ENCODE measurements around the gene COPZ1.

Gene COPZ1

GRCh38 chr12:54376596-54376995, 51.7 kb downstream of the COPZ1 start:
- no peak for ATAC-seq
- no peak for TF ChIP-seq ZNF565 (CRISPR knock-in tag; conservative IDR thresholded peaks at IDR 0.05; ENCODE audit: low read depth)
- TF ChIP-seq SNAI2 (CRISPR knock-in tag; IDR thresholded peaks at IDR 0.05) = no peak
- TF ChIP-seq PPARA (CRISPR knock-in tag; IDR thresholded peaks at IDR 0.05; ENCODE audit: borderline replicate concordance) = no peak
- TF ChIP-seq TCF4 (CRISPR knock-in tag; IDR thresholded peaks at IDR 0.05; ENCODE audit: borderline replicate concordance) = no peak
- no peak for TF ChIP-seq ESRRG (CRISPR knock-in tag; IDR thresholded peaks at IDR 0.05)
- no peak for TF ChIP-seq POU6F1 (CRISPR knock-in tag; IDR thresholded peaks at IDR 0.05; ENCODE audit: borderline replicate concordance, low read depth)
- TF ChIP-seq RARB (CRISPR knock-in tag; IDR thresholded peaks at IDR 0.05) = no peak
- TF ChIP-seq ZFP3 (CRISPR knock-in tag; IDR thresholded peaks at IDR 0.05) = no peak
- no peak for TF ChIP-seq BACH2 (CRISPR knock-in tag; IDR thresholded peaks at IDR 0.05; ENCODE audit: borderline replicate concordance)
- TF ChIP-seq TSHZ2 (CRISPR knock-in tag; IDR thresholded peaks at IDR 0.05) = no peak
- TF ChIP-seq GLIS3 (CRISPR knock-in tag; IDR thresholded peaks at IDR 0.05) = no peak
- no peak for TF ChIP-seq ZFP30 (CRISPR knock-in tag; IDR thresholded peaks at IDR 0.05)
- TF ChIP-seq ZC3H10 (CRISPR knock-in tag; IDR thresholded peaks at IDR 0.05) = no peak
- no peak for TF ChIP-seq ARNTL (CRISPR knock-in tag; IDR thresholded peaks at IDR 0.05; ENCODE audit: borderline replicate concordance, low read depth)
- TF ChIP-seq OSR1 (CRISPR knock-in tag; IDR thresholded peaks at IDR 0.05) = no peak
- TF ChIP-seq CREB5 (CRISPR knock-in tag; IDR thresholded peaks at IDR 0.05; ENCODE audit: low read depth) = no peak
- no peak for TF ChIP-seq ZNF8 (CRISPR knock-in tag; IDR thresholded peaks at IDR 0.05)
- TF ChIP-seq PATZ1 (CRISPR knock-in tag; IDR thresholded peaks at IDR 0.05; ENCODE audit: borderline replicate concordance) = no peak
- no peak for TF ChIP-seq ZNF70 (CRISPR knock-in tag; IDR thresholded peaks at IDR 0.05)
- TF ChIP-seq TOX (CRISPR knock-in tag; IDR thresholded peaks at IDR 0.05; ENCODE audit: borderline replicate concordance) = no peak

GRCh38 chr12:54377007-54377406, 52.1 kb downstream of the COPZ1 start:
- ATAC-seq = no peak
- no peak for TF ChIP-seq RARB (CRISPR knock-in tag; IDR thresholded peaks at IDR 0.05)
- TF ChIP-seq POU6F1 (CRISPR knock-in tag; IDR thresholded peaks at IDR 0.05; ENCODE audit: borderline replicate concordance, low read depth) = no peak
- TF ChIP-seq SNAI2 (CRISPR knock-in tag; IDR thresholded peaks at IDR 0.05) = no peak
- TF ChIP-seq ISL1 (CRISPR knock-in tag; IDR thresholded peaks at IDR 0.05) = no peak
- TF ChIP-seq OSR1 (CRISPR knock-in tag; IDR thresholded peaks at IDR 0.05) = no peak
- no peak for TF ChIP-seq ESRRG (CRISPR knock-in tag; IDR thresholded peaks at IDR 0.05)
- no peak for TF ChIP-seq PATZ1 (CRISPR knock-in tag; IDR thresholded peaks at IDR 0.05; ENCODE audit: borderline replicate concordance)
- no peak for TF ChIP-seq ZNF565 (CRISPR knock-in tag; conservative IDR thresholded peaks at IDR 0.05; ENCODE audit: low read depth)
- TF ChIP-seq ZC3H10 (CRISPR knock-in tag; IDR thresholded peaks at IDR 0.05) = no peak
- no peak for TF ChIP-seq ZNF70 (CRISPR knock-in tag; IDR thresholded peaks at IDR 0.05)
- no peak for TF ChIP-seq ZNF8 (CRISPR knock-in tag; IDR thresholded peaks at IDR 0.05)
- TF ChIP-seq CREB5 (CRISPR knock-in tag; IDR thresholded peaks at IDR 0.05; ENCODE audit: low read depth) = no peak
- no peak for TF ChIP-seq PPARA (CRISPR knock-in tag; IDR thresholded peaks at IDR 0.05; ENCODE audit: borderline replicate concordance)
- TF ChIP-seq ARNTL (CRISPR knock-in tag; IDR thresholded peaks at IDR 0.05; ENCODE audit: borderline replicate concordance, low read depth) = no peak
- TF ChIP-seq TSHZ2 (CRISPR knock-in tag; IDR thresholded peaks at IDR 0.05) = no peak
- TF ChIP-seq TCF4 (CRISPR knock-in tag; IDR thresholded peaks at IDR 0.05; ENCODE audit: borderline replicate concordance) = no peak
- TF ChIP-seq CSDC2 (CRISPR knock-in tag; IDR thresholded peaks at IDR 0.05) = no peak
- no peak for TF ChIP-seq GLIS3 (CRISPR knock-in tag; IDR thresholded peaks at IDR 0.05)
- TF ChIP-seq BACH2 (CRISPR knock-in tag; IDR thresholded peaks at IDR 0.05; ENCODE audit: borderline replicate concordance) = no peak
- TF ChIP-seq ZFP3 (CRISPR knock-in tag; IDR thresholded peaks at IDR 0.05) = no peak

All from SK-N-SH treated with all-trans-retinoic acid at 6 μM for 48 hours (cell line).